ENCODE measurements around the gene SZT2. TPM values are rescaled to one million over a fixed set of nuclear protein-coding genes. Genes with fewer than 3 reads are reported as not detected.
A peak's percentile ranks its signal among the peaks of the same experiment; 100 is the strongest.

Gene SZT2
- total RNA-seq, 1 donor from 2014 or later, result 13.8 TPM

- DNase-seq (ENCODE audit: low read depth), result no peak
Observed at GRCh38 chr1:43439781-43440180, 50.1 kb downstream of the SZT2 start.

DNA sequence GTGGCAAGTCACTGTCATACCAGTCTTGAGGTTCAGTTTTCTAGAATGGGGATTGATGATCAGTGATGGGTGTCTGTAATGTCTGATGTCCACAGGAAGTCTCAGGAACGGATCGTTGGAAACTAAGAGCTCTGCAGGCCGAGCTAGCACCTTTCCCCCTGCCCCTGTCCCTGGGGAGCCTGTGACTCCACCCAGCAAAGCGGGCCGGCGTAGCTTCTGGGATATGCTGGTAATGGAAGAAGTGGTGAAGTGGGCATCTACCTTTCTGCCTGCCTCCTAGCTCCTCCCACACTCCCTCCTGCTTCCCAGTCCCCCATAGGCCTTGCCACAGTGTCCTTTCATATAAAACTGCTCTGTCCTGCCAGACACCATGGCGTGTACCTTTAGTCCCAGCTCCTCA is 50.7 kb downstream of the SZT2 start:
- no peak for DNase-seq (ENCODE audit: low read depth)

GRCh38 chr1:43441166-43441893 is 51.6 kb downstream of the SZT2 start:
- no peak for DNase-seq (ENCODE audit: low read depth)

GRCh38 chr1:43441894-43442637 is 52.4 kb downstream of the SZT2 start:
- no peak for DNase-seq (ENCODE audit: low read depth)

- DNase-seq (ENCODE audit: low read depth), result no peak
Observed at GRCh38 chr1:43442756-43443155, 53.1 kb downstream of the SZT2 start.

GRCh38 chr1:43443197-43443946 is 53.7 kb downstream of the SZT2 start:
- DNase-seq (ENCODE audit: low read depth), result no peak

- DNase-seq (ENCODE audit: low read depth), result no peak
Observed at GRCh38 chr1:43444151-43444828, 54.6 kb downstream of the SZT2 start.

- DNase-seq (ENCODE audit: low read depth), result no peak
Observed at GRCh38 chr1:43444836-43445235, 55.1 kb downstream of the SZT2 start.

- no peak for DNase-seq (ENCODE audit: low read depth)
Observed at GRCh38 chr1:43445606-43446387, 56.1 kb downstream of the SZT2 start.

GRCh38 chr1:43446388-43446740 is 56.7 kb downstream of the SZT2 start:
- DNase-seq (ENCODE audit: low read depth), result no peak

DNA sequence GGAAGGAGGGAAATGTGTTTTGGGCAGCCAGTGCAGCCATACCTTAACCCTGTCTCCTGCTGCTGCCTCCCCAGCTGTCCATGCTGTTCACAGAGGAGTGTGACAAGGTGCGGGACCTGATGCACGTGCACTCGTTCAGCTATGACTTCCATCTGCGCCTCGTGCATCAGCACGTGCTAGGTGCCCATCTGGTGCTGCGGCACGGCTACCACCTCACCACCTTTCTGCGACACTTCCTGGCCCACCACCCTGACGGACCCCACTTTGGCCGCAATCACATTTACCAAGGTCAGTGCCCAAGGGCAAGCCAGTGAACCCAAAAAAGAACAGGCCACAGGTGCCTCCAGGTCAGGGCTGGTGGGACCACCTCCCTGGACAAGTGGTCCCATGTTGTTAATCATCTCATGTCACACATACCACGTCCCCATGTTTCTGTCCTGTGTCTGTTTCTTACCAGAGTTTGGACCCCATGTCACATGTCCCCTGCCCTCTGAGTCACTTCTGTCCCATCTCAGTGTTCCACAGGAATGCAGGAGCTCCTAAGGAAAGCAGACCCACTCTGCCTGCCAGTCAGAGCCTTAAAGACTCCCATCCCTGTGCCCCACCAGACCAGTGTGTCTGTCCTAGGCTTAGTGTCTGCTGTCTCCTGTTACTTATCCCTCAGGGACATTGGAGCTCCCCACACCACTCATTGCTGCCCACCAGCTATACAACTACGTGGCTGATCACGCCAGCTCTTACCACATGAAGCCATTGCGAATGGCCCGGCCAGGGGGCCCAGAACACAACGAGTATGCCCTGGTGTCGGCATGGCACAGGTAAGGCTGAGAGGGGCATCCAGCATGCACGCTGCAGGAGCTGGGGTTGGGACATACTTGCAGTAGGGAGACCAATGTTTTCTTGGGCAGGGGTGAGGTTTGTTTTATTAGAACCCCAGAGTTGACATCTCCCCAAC is 57.5 kb downstream of the SZT2 start:
- DNase-seq (ENCODE audit: low read depth), result no peak

GRCh38 chr1:43447891-43448708 is 58.4 kb downstream of the SZT2 start:
- peak; percentile 17 for DNase-seq (ENCODE audit: low read depth)

GRCh38 chr1:43448955-43449707 is 59.4 kb downstream of the SZT2 start:
- no peak for DNase-seq (ENCODE audit: low read depth)

DNA sequence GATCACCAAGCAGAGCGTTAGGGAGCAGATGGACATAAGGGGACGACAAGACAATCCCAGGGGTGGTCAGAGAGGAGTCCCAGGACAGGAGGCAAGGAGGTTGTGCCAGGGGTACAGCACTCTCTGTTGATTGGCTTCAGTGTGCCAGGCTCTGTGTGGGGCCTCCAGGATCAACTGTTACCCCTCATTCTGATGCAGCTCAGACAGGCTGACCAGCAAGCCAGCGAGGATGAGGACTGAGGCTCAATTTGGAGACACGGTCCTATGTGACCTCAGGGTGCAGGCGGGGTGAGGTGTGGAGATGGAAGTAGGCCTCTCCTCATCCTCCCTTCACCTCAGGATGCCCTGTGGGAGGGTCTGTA is 60.0 kb downstream of the SZT2 start:
- DNase-seq (ENCODE audit: low read depth), result no peak

DNA sequence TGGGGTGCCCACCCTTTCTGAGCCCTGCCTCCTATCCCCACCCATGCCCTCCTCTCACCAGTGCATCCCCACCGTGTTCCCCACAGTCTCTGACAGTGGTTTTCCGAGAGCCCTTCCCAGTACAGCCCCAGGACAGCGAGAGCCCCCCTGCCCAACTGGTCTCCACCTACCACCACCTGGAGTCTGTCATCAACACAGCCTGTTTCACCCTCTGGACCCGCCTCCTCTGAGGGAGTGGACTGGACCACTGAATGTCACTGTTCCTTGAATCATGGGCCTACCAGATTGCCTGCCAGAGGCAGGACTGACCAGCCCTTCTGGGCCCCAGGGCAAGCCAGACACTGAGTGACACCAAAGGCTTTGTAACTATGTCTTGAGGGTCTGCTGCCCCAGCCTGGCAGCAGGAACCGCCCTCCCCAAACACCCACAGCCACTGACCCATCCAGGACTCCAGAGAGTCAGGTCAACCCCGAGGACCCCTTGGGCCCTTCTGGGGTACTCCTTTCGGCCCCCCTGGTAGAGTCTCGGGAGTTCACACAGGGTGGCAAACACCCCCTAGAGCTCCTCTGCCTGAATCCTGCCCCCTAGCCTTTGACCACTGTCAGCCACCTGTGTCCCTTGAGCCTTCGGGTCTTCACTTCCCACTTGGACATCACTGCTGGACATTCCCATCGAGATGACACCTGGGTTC is 60.7 kb downstream of the SZT2 start:
- DNase-seq (ENCODE audit: low read depth), result no peak

- DNase-seq (ENCODE audit: low read depth), result no peak
Observed at GRCh38 chr1:43451157-43451591, 61.5 kb downstream of the SZT2 start.
